CD14-positive monocyte (primary cell): ENCODE data around the gene DEPDC5. TPM values are rescaled to one million over a fixed set of nuclear protein-coding genes. Genes with fewer than 3 reads are reported as not detected.
A peak's percentile ranks its signal among the peaks of the same experiment; 100 is the strongest.

ENCODE experiments used
- DNase-seq, 3 donors: peaks; one replicate each; pipeline ENCODE4 v3.0.0-alpha.2; 2011 to 2022
- H2AFZ ChIP-seq: 2 replicates; pipeline ENCODE4 v1.6.0; 2012; ENCODE audit warnings: mild to moderate bottlenecking, low read depth, low read length, inconsistent platforms; ENCODE audit not compliant: insufficient read depth, poor library complexity, severe bottlenecking
- H3K27ac ChIP-seq, 2 donors: 1 replicate in 1 of 2; 2 replicates in 1 of 2; pipeline ENCODE4 v1.5.1; 2012 to 2013; ENCODE audit warnings: low read length in 2 of 2, control low read depth in 1 of 2, inconsistent platforms in 1 of 2, low read depth in 1 of 2, mild to moderate bottlenecking in 1 of 2
- H3K27me3 ChIP-seq, 2 donors: one replicate each; pipeline versions ENCODE4 v1.6.0 to v1.6.1; 2011 to 2013; ENCODE audit warnings: low read length in 2 of 2; ENCODE audit not compliant: control insufficient read depth in 2 of 2, insufficient read depth in 2 of 2
- H3K36me3 ChIP-seq, 2 donors: replicated peaks in 1 of 2; 1 replicate in 1 of 2; 2 replicates in 1 of 2; pipeline versions ENCODE4 v1.5.1 to v1.6.1; 2012 to 2013; ENCODE audit warnings: low read length in 2 of 2, control low read depth in 1 of 2, inconsistent platforms in 1 of 2, mild to moderate bottlenecking in 1 of 2; ENCODE audit not compliant: insufficient read depth in 2 of 2, control insufficient read depth in 1 of 2
- H3K4me1 ChIP-seq, 2 donors: 1 replicate in 1 of 2; 2 replicates in 1 of 2; pipeline versions ENCODE4 v1.5.1 to v1.6.1; 2012 to 2013; ENCODE audit warnings: low read length in 2 of 2, control low read depth in 1 of 2, inconsistent platforms in 1 of 2, mild to moderate bottlenecking in 1 of 2, moderate library complexity in 1 of 2; ENCODE audit not compliant: insufficient read depth in 2 of 2, control insufficient read depth in 1 of 2
- H3K4me2 ChIP-seq: replicated peaks from 2 replicates; pipeline ENCODE3; 2012; ENCODE audit warnings: low read length, moderate library complexity, mild to moderate bottlenecking; ENCODE audit not compliant: poor library complexity, severe bottlenecking; ENCODE audit errors: extremely low read depth
- H3K4me3 ChIP-seq, 3 experiments: fragments of 200-600 bp in 1 of 3; sonication (generic) in 1 of 3; replicated peaks in 1 of 3; 1 replicate in 2 of 3; 2 replicates in 1 of 3; pipeline ENCODE4 v1.5.1; 2011 to 2013; ENCODE audit warnings: low read length in 3 of 3, mild to moderate bottlenecking in 3 of 3, control low read depth in 2 of 3, low read depth in 2 of 3, inconsistent platforms in 1 of 3, moderate library complexity in 1 of 3
- H3K79me2 ChIP-seq: 2 replicates; pipeline ENCODE4 v1.6.0; 2012; ENCODE audit warnings: mild to moderate bottlenecking, control low read depth, inconsistent platforms, low read length, moderate library complexity; ENCODE audit not compliant: insufficient read depth
- H3K9ac ChIP-seq: 2 replicates; pipeline ENCODE4 v1.6.0; 2017; ENCODE audit warnings: low read length, mild to moderate bottlenecking; ENCODE audit not compliant: insufficient read depth, poor library complexity, severe bottlenecking
- H3K9me3 ChIP-seq, 2 donors: replicated peaks in 1 of 2; 1 replicate in 1 of 2; 2 replicates in 1 of 2; pipeline versions ENCODE4 v1.5.1 to v1.6.1; 2012 to 2013; ENCODE audit warnings: low read length in 2 of 2, control low read depth in 1 of 2; ENCODE audit not compliant: control insufficient read depth in 1 of 2, insufficient read depth in 1 of 2
- H4K20me1 ChIP-seq: 2 replicates; pipeline ENCODE4 v1.6.0; 2012; ENCODE audit warnings: mild to moderate bottlenecking, low read length, control low read depth, moderate library complexity; ENCODE audit not compliant: insufficient read depth
- H3K27ac Mint-ChIP-seq, 7 donors: one replicate each; pipeline ENCODE4 v1.8.0; 2020; ENCODE audit warnings: mild to moderate bottlenecking in 7 of 7, mixed read lengths in 7 of 7, moderate library complexity in 6 of 7, inconsistent platforms in 2 of 7
- H3K27me3 Mint-ChIP-seq, 3 donors: one replicate each; pipeline ENCODE4 v1.8.0; 2021 to 2022; ENCODE audit warnings: low read depth in 3 of 3, mild to moderate bottlenecking in 3 of 3, mixed read lengths in 3 of 3, moderate library complexity in 3 of 3, inconsistent platforms in 1 of 3
- H3K36me3 Mint-ChIP-seq, 2 donors: one replicate each; pipeline ENCODE4 v1.8.0; 2020; ENCODE audit warnings: mixed read lengths in 2 of 2, inconsistent platforms in 1 of 2, mild to moderate bottlenecking in 1 of 2
- H3K4me1 Mint-ChIP-seq: one replicate; pipeline ENCODE4 v1.8.0; 2020; ENCODE audit warnings: mild to moderate bottlenecking, mixed read lengths
- H3K4me3 Mint-ChIP-seq, 2 donors: one replicate each; pipeline ENCODE4 v1.8.0; 2020; ENCODE audit warnings: mild to moderate bottlenecking in 2 of 2, mixed read lengths in 2 of 2, moderate library complexity in 1 of 2
- H3K9me3 Mint-ChIP-seq, 7 donors: one replicate each; pipeline ENCODE4 v1.8.0; 2020 to 2022; ENCODE audit warnings: mixed read lengths in 7 of 7, mild to moderate bottlenecking in 6 of 7, moderate library complexity in 6 of 7, inconsistent platforms in 2 of 7
- CTCF ChIP-seq: fragments of 200-600 bp; IDR thresholded peaks from one replicate; pipeline ENCODE4 v1.8.0; 2022; ENCODE audit warnings: antibody characterized with exemption, mild to moderate bottlenecking
- WGBS: methylation state at CpG from one replicate; pipeline ENCODE4 v1.1.5; 2013; ENCODE audit warnings: missing lambda C conversion rate; ENCODE audit not compliant: insufficient coverage; 5-methylcytosine and 5-hydroxymethylcytosine counted together
- intact Hi-C, 2 donors: fragments of 100-400 bp; cut with micrococcal nuclease; formaldehyde crosslinking; loops; one replicate each; pipeline versions ENCODE4 v1.15.0 to v1.15.1; 2023
- polyA plus RNA-seq, 3 donors: library from polyadenylated mRNA; depleted of rRNA in 1 of 3; unstranded in 2 of 3; stranded (reverse) in 1 of 3; fragments of 300-500 nt in 2 of 3; fragments of >200 nt in 1 of 3; fragmentation: Illumina TruSeq in 2 of 3; gene quantifications; 1 replicate in 2 of 3; 2 replicates in 1 of 3; pipeline ENCODE4 v1.2.3, GENCODE V29; 2012 to 2021

DEPDC5 gene
- polyA plus RNA-seq, 3 donors: 2.2 to 19.5 (median 4.1) TPM

GRCh38 chr22:31901388-31902137 is 147.7 kb downstream of the DEPDC5 start:
- TF ChIP-seq CTCF: no peak
- no peak for DNase-seq
- Histone ChIP-seq H3K36me3 (peaks cover 52 to 90% of the 10 kb centered on the region in 2 donors), H3K4me1 (no peaks in the 10 kb centered on the region), H3K4me2 (no peak overlapping the region), H4K20me1 (no peaks in the 10 kb centered on the region), H3K27me3 (no peaks in the 10 kb centered on the region), H3K4me3 (no peak overlapping the region), H2AFZ (no peak overlapping the region), H3K9me3 (no peaks in the 10 kb centered on the region), H3K79me2 (no peaks in the 10 kb centered on the region), H3K9ac (no peak overlapping the region), H3K27ac (peak overlapping the region in 1 of 2 donors; percentile 43)
- intact Hi-C loops: no loop called here
- no peak overlapping the region for H3K4me3 Mint-ChIP-seq
- H3K36me3 Mint-ChIP-seq: peaks cover 64 to 84% of the 10 kb centered on the region in 2 donors
- peaks cover 0 to 1% (median 0%) of the 10 kb centered on the region in 7 donors for H3K9me3 Mint-ChIP-seq
- H3K4me1 Mint-ChIP-seq: peaks cover 2% of the 10 kb centered on the region
- peak overlapping the region in 3 of 7 donors; percentile 18 to 27 (median 26) for H3K27ac Mint-ChIP-seq
- H3K27me3 Mint-ChIP-seq: peaks cover 0 to 2% (median 0%) of the 10 kb centered on the region in 3 donors
- WGBS: no CpG with 5 or more reads among the region's 6 CpGs

DNA sequence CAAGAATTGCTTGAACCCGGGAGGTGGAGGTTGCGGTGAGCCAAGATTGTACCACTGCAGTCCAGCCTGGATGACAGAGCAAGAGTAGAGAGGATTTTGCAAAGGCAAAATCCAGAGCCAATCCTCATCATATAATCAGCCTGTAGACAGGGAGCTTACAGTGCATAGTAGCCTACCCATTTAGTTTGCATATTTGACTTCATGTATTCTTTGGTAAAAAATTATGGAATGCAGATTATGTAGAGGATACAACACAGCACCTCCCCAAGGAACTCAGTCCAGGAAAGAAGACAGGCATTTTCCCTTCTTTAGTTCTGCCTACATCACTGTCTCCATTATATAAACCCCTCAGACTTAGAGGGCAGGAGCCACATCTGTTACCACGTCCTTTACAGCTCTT is 150.8 kb downstream of the DEPDC5 start:
- Histone ChIP-seq H3K9ac (no peak overlapping the region), H3K9me3 (no peaks in the 10 kb centered on the region), H4K20me1 (no peaks in the 10 kb centered on the region), H3K4me1 (no peaks in the 10 kb centered on the region), H3K36me3 (peaks cover 39 to 81% of the 10 kb centered on the region in 2 donors), H3K27me3 (no peaks in the 10 kb centered on the region), H3K4me3 (no peak overlapping the region), H3K4me2 (no peak overlapping the region), H3K79me2 (no peaks in the 10 kb centered on the region), H2AFZ (no peak overlapping the region), H3K27ac (no peak overlapping the region)
- TF ChIP-seq CTCF: no peak
- intact Hi-C loops: no loop called here
- WGBS: 100% methylated on average over 1 of the region's 3 CpGs
- no peak for DNase-seq
- Mint-ChIP-seq H3K9me3 (no peaks in the 10 kb centered on the region), H3K36me3 (peaks cover 53 to 81% of the 10 kb centered on the region in 2 donors), H3K4me1 (peaks cover 2% of the 10 kb centered on the region), H3K27me3 (peaks cover 0 to 2% (median 0%) of the 10 kb centered on the region in 3 donors), H3K4me3 (no peak overlapping the region), H3K27ac (no peak overlapping the region)
